Measurements from ENCODE around the gene KHDC1.

GRCh38 chr6:73233048-73233447 lies 29.9 kb downstream of the KHDC1 start:
- TF ChIP-seq POLR2A (IDR thresholded peaks at IDR 0.05) (no peak), CTCF (IDR thresholded peaks at IDR 0.05) (no peak)
